Peyer's patch (tissue), 4 donors: ENCODE data around the gene KLHL6.

Source experiments
- CTCF ChIP-seq, 6 experiments: fragments of 450-650 bp in 4 of 6; fragments of 200-600 bp in 2 of 6; sonication (generic) in 1 of 6; IDR thresholded peaks; one replicate each; pipeline ENCODE4 v1.5.1; 2017 to 2019; ENCODE audit warnings: antibody characterized with exemption in 6 of 6, mild to moderate bottlenecking in 3 of 6, moderate library complexity in 1 of 6
- POLR2A ChIP-seq, 2 donors: fragments of 450-650 bp; IDR thresholded peaks; one replicate each; pipeline ENCODE4 v1.5.1; 2017; ENCODE audit warnings: antibody characterized with exemption in 2 of 2, mild to moderate bottlenecking in 2 of 2, moderate library complexity in 2 of 2

GRCh38 chr3:183583331-183584245 is 28.1 kb upstream of the KLHL6 start:
- TF ChIP-seq CTCF (IDR thresholded peaks at IDR 0.05) (no peak), POLR2A (IDR thresholded peaks at IDR 0.05) (no peak)
